SK-N-SH (cell line): Measurements from ENCODE around the gene ENKUR. TPM values are rescaled to one million over a fixed set of nuclear protein-coding genes. Genes with fewer than 3 reads are reported as not detected.

ENCODE experiments used
- CTCF ChIA-PET: fragments of 300-600, 350-600 bp; formaldehyde crosslinking; extraction: SDS; loops from one replicate; lab custom pipeline; 2021; lab: Yijun Ruan, JAX
- POLR2A ChIA-PET: fragments of 350-600 bp; sonication (Branson Sonifier 250); formaldehyde crosslinking; extraction: SDS; loops from one replicate; lab custom pipeline; 2020; ENCODE audit warnings: antibody characterized with exemption, inconsistent platforms; lab: Yijun Ruan, JAX
- DNase-seq: peaks from one replicate; pipeline ENCODE4 v3.0.0; 2012
- H2AFZ ChIP-seq: fragments of 200-600 bp; sonication (generic); 2 replicates; pipeline ENCODE4 v1.8.1; 2016; ENCODE audit warnings: antibody characterized with exemption, mild to moderate bottlenecking, low read depth
- H3F3A ChIP-seq: fragments of 200-600 bp; sonication (generic); replicated peaks from 2 replicates; pipeline ENCODE3; 2016; ENCODE audit warnings: antibody characterized with exemption, mild to moderate bottlenecking; ENCODE audit not compliant: insufficient read depth
- H3K27ac ChIP-seq, 2 experiments: fragments of 200-500 bp in 1 of 2; fragments of 200-600 bp in 1 of 2; sonication (Bioruptor generic) in 1 of 2; sonication (generic), shearing (Covaris generic) in 1 of 2; 2 replicates each; pipeline versions ENCODE4 v1.5.1 to v1.6.1; 2014 to 2016; ENCODE audit warnings: low read depth in 2 of 2, inconsistent platforms in 1 of 2, low read length in 1 of 2, mild to moderate bottlenecking in 1 of 2, mixed read lengths in 1 of 2
- H3K27me3 ChIP-seq: fragments of 200-600 bp; sonication (generic), shearing (Covaris generic); 2 replicates; pipeline ENCODE4 v1.6.1; 2016; ENCODE audit warnings: mixed run types; ENCODE audit not compliant: insufficient read depth
- H3K36me3 ChIP-seq, 2 experiments: fragments of 200-500 bp in 1 of 2; fragments of 200-600 bp in 1 of 2; sonication (Bioruptor generic) in 1 of 2; sonication (generic) in 1 of 2; replicated peaks in 1 of 2; 2 replicates each; pipeline versions ENCODE3 to v1.5.1; 2014 to 2016; ENCODE audit warnings: low read length in 1 of 2, mild to moderate bottlenecking in 1 of 2; ENCODE audit not compliant: insufficient read depth in 2 of 2, control insufficient read depth in 1 of 2
- H3K4me1 ChIP-seq, 2 experiments: fragments of 200-500 bp in 1 of 2; fragments of 200-600 bp in 1 of 2; sonication (Bioruptor generic) in 1 of 2; sonication (generic), shearing (Covaris generic) in 1 of 2; 2 replicates each; pipeline versions ENCODE4 v1.5.1 to v1.6.1; 2014 to 2016; ENCODE audit warnings: low read depth in 1 of 2, low read length in 1 of 2, mixed run types in 1 of 2; ENCODE audit not compliant: insufficient read depth in 2 of 2, control insufficient read depth in 1 of 2
- H3K4me2 ChIP-seq: fragments of 200-600 bp; sonication (generic), shearing (Covaris generic); 2 replicates; pipeline ENCODE4 v1.6.1; 2017; ENCODE audit warnings: mixed run types
- H3K4me3 ChIP-seq, 2 experiments: fragments of 200-500 bp in 1 of 2; fragments of 200-600 bp in 1 of 2; sonication (Bioruptor generic) in 1 of 2; sonication (generic), shearing (Covaris generic) in 1 of 2; 2 replicates each; pipeline versions ENCODE4 v1.5.1 to v1.8.1; 2014 to 2016; ENCODE audit warnings: low read depth in 2 of 2, inconsistent platforms in 1 of 2, low read length in 1 of 2, mild to moderate bottlenecking in 1 of 2, mixed read lengths in 1 of 2, moderate library complexity in 1 of 2
- H3K79me2 ChIP-seq: fragments of 200-600 bp; sonication (generic); 2 replicates; pipeline ENCODE4 v1.8.1; 2017; ENCODE audit warnings: mild to moderate bottlenecking; ENCODE audit not compliant: insufficient read depth
- H3K9ac ChIP-seq: fragments of 200-600 bp; sonication (generic); 2 replicates; pipeline ENCODE4 v1.6.1; 2017; ENCODE audit warnings: mixed run types
- H3K9me2 ChIP-seq: fragments of 200-600 bp; sonication (generic); 2 replicates; pipeline ENCODE4 v1.6.1; 2017; ENCODE audit warnings: mixed run types
- H3K9me3 ChIP-seq: fragments of 200-600 bp; sonication (generic); 2 replicates; pipeline ENCODE4 v1.6.1; 2017; ENCODE audit warnings: mixed run types, mild to moderate bottlenecking, moderate library complexity
- H4K20me1 ChIP-seq: fragments of 200-600 bp; sonication (generic); 2 replicates; pipeline ENCODE4 v1.6.1; 2017; ENCODE audit warnings: mild to moderate bottlenecking, mixed run types; ENCODE audit not compliant: insufficient read depth
- CTCF ChIP-seq: fragments of 200-600 bp; sonication (generic); IDR thresholded peaks from 2 replicates; pipeline ENCODE4 v1.6.1; 2017; ENCODE audit warnings: antibody characterized with exemption, mild to moderate bottlenecking, moderate library complexity
- EP300 ChIP-seq, 2 experiments: IDR thresholded peaks; 2 replicates each; pipeline versions ENCODE4 v1.4.0 to v1.6.1; 2012; ENCODE audit warnings: borderline replicate concordance in 1 of 2, low read depth in 1 of 2, low read length in 1 of 2
- EZH2phosphoT487 ChIP-seq: fragments of 200-600 bp; sonication (generic); IDR thresholded peaks from 2 replicates; pipeline ENCODE4 v1.6.1; 2017; ENCODE audit warnings: low read depth, mixed run types, mild to moderate bottlenecking, antibody characterized with exemption, moderate library complexity, borderline replicate concordance
- FOSL2 ChIP-seq: IDR thresholded peaks from 2 replicates; pipeline ENCODE4 v1.4.0; 2012; ENCODE audit warnings: low read depth, mild to moderate bottlenecking, moderate library complexity, borderline replicate concordance
- FOXJ3 ChIP-seq: sonication (generic); formaldehyde crosslinking; IDR thresholded peaks from 2 replicates; pipeline ENCODE4 v1.5.1; 2020; ENCODE audit warnings: mild to moderate bottlenecking, missing genetic modification reagents
- FOXM1 ChIP-seq: IDR thresholded peaks from 2 replicates; pipeline ENCODE4 v1.4.0; 2012; ENCODE audit warnings: low read depth, mild to moderate bottlenecking
- GABPA ChIP-seq: IDR thresholded peaks from 2 replicates; pipeline ENCODE4 v1.4.0; 2012; ENCODE audit warnings: low read depth, mild to moderate bottlenecking
- GATA2 ChIP-seq: sonication (generic); formaldehyde crosslinking; IDR thresholded peaks from 2 replicates; pipeline ENCODE4 v1.5.0; 2020; ENCODE audit warnings: mild to moderate bottlenecking, missing genetic modification reagents
- MEF2A ChIP-seq: IDR thresholded peaks from 2 replicates; pipeline ENCODE4 v1.4.0; 2012; ENCODE audit warnings: low read depth, borderline replicate concordance
- MXI1 ChIP-seq: IDR thresholded peaks from 2 replicates; pipeline ENCODE4 v1.6.1; 2012; ENCODE audit warnings: mild to moderate bottlenecking, low read depth, low read length, improper control_type of control experiment
- POLR2AphosphoS5 ChIP-seq: IDR thresholded peaks from 2 replicates; pipeline ENCODE4 v1.6.1; 2012; ENCODE audit warnings: low read depth, low read length
- RAD21 ChIP-seq: IDR thresholded peaks from 2 replicates; pipeline ENCODE4 v1.6.1; 2012; ENCODE audit warnings: mild to moderate bottlenecking, low read length
- RCOR1 ChIP-seq: fragments of 150-350 bp; IDR thresholded peaks from 2 replicates; pipeline ENCODE4 v1.6.1; 2017; ENCODE audit warnings: antibody characterized with exemption, low read length
- RXRA ChIP-seq: IDR thresholded peaks from 2 replicates; pipeline ENCODE4 v1.4.0; 2012; ENCODE audit warnings: low read depth, mild to moderate bottlenecking, borderline replicate concordance
- TAF1 ChIP-seq: IDR thresholded peaks from 2 replicates; pipeline ENCODE4 v1.6.1; 2012; ENCODE audit warnings: low read depth, mild to moderate bottlenecking, low read length, moderate library complexity, borderline replicate concordance
- TCF12 ChIP-seq: IDR thresholded peaks from 2 replicates; pipeline ENCODE4 v1.4.0; 2012
- TEAD4 ChIP-seq: IDR thresholded peaks from 2 replicates; pipeline ENCODE4 v1.4.0; 2012; ENCODE audit warnings: mild to moderate bottlenecking, borderline replicate concordance; ENCODE audit not compliant: insufficient read depth
- USF1 ChIP-seq: IDR thresholded peaks from 2 replicates; pipeline ENCODE4 v1.4.0; 2012; ENCODE audit warnings: low read depth, borderline replicate concordance
- USF2 ChIP-seq: fragments of 150-350 bp; IDR thresholded peaks from 2 replicates; pipeline ENCODE4 v1.6.1; 2017; ENCODE audit warnings: antibody characterized with exemption, low read length, low read depth, borderline replicate concordance
- WGBS: methylation state at CpG from one replicate; pipeline ENCODE4 v1.1.6; 2017; ENCODE audit warnings: low lambda C conversion rate; 5-methylcytosine and 5-hydroxymethylcytosine counted together
- polyA plus RNA-seq, 3 experiments: library from polyadenylated mRNA; depleted of rRNA; stranded (reverse); fragments of >200 nt; gene quantifications; 2 replicates each; pipeline ENCODE4 v1.2.3, GENCODE V29; 2012
- TF ChIP-seq, protein P1 (sequence below): fragments of 150-350 bp; IDR thresholded peaks from 2 replicates; pipeline ENCODE4 v1.6.1; 2016; ENCODE audit warnings: mild to moderate bottlenecking, low read depth, low read length

Gene ENKUR
- polyA plus RNA-seq, 1 of the 3 experiments (the other 2 are of a cell fraction), result 0.13 TPM

DNA sequence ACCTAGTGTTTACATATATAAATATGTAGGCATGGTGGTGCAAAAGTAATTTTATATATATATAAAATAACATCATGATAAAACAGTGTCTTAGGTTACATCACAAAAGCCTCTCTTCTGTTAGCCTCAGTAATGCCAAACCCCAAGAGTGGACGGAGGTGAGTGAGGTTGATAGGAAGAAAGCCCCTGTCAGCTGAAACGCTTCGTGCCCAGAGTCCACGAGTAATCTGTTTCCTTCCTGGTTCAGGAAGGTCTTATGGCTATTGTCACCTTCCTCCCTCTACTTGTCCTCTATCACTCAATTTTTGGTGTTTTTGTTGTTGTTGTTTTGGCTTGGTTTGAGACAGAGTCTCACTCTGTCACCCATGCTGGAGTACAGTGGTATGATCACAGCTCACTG is 41.9 kb upstream of the ENKUR start:
- no peak overlapping the region for H3K4me3 ChIP-seq
- H3K9ac ChIP-seq, result no peak overlapping the region
- no peak overlapping the region for H3K27ac ChIP-seq
- WGBS, result 90% methylated on average over 4 of the region's 4 CpGs
- TF ChIP-seq, protein P1, sequence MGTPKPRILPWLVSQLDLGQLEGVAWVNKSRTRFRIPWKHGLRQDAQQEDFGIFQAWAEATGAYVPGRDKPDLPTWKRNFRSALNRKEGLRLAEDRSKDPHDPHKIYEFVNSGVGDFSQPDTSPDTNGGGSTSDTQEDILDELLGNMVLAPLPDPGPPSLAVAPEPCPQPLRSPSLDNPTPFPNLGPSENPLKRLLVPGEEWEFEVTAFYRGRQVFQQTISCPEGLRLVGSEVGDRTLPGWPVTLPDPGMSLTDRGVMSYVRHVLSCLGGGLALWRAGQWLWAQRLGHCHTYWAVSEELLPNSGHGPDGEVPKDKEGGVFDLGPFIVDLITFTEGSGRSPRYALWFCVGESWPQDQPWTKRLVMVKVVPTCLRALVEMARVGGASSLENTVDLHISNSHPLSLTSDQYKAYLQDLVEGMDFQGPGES, result no peak
- TF ChIP-seq FOXJ3 (CRISPR knock-in tag) (no peak), TEAD4 (no peak)
- no peak overlapping the region for H3K4me2 ChIP-seq
- POLR2A ChIA-PET, result no interaction called here
- H3K79me2 ChIP-seq, result no peaks in the 10 kb centered on the region
- H3K4me1 ChIP-seq, result no peaks in the 10 kb centered on the region; a peak in 1 of 4 replicates
- H3K36me3 ChIP-seq, result no peaks in the 10 kb centered on the region
- no peaks in the 10 kb centered on the region for H4K20me1 ChIP-seq
- no peaks in the 10 kb centered on the region for H3K9me2 ChIP-seq
- H3K9me3 ChIP-seq, result no peaks in the 10 kb centered on the region
- H2AFZ ChIP-seq, result no peak overlapping the region
- H3F3A ChIP-seq, result no peaks in the 10 kb centered on the region
- no peaks in the 10 kb centered on the region for H3K27me3 ChIP-seq
- DNase-seq, result no peak
- CTCF ChIA-PET, result interaction anchor here (3.0 kb wide), 1 partner anchor 23 kb away, joined by 12 read pairs; no protein-coding TSS in a partner anchor

DNA sequence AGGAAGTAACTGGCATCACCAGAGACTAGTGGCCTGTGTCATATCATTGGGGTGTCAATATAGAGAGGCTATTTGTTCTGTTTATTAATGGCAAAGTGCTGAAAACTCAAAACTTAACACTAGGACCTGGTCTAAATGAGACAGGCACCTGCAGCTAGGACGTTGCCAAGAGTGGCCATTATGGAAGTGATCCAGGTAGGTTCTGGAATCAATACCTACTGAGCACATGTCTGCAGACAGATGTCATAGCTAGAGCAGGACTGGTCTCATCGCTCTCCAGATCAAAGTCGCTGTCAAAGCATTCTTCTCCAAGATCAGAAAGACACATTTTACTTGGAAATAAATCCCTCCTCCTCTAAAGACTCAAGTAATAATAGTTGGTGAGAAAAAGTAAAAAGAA is 40.8 kb upstream of the ENKUR start:
- 46% methylated on average over 3 of the region's 3 CpGs for WGBS
- ChIA-PET POLR2A (no interaction called here), CTCF (interaction anchor here (3.0 kb wide), 1 partner anchor 24 kb away, joined by 12 read pairs; no protein-coding TSS in a partner anchor)
- H3K4me1 ChIP-seq, result no peaks in the 10 kb centered on the region
- H3K9me3 ChIP-seq, result no peaks in the 10 kb centered on the region
- H3K27ac ChIP-seq, result no peak overlapping the region
- no peaks in the 10 kb centered on the region for H3K9me2 ChIP-seq
- no peak overlapping the region for H3K9ac ChIP-seq
- no peak for DNase-seq
- no peak overlapping the region for H3K4me2 ChIP-seq
- TF ChIP-seq GATA2, result no peak
- no peak for TF ChIP-seq EP300 (IDR thresholded peaks at IDR 0.05; ENCODE audit: borderline replicate concordance in 1 of 2, low read depth in 1 of 2, low read length in 1 of 2)
- TF ChIP-seq GABPA, result no peak
- no peak for TF ChIP-seq FOXM1
- TF ChIP-seq TCF12, result no peak
- no peak for TF ChIP-seq TAF1
- TF ChIP-seq USF2, result no peak
- TF ChIP-seq RCOR1, result no peak
- TF ChIP-seq FOSL2, result no peak
- no peak for TF ChIP-seq CTCF
- no peak for TF ChIP-seq POLR2AphosphoS5
- TF ChIP-seq USF1, result no peak
- TF ChIP-seq MXI1, result no peak
- no peak for TF ChIP-seq TEAD4
- TF ChIP-seq RXRA, result no peak
- TF ChIP-seq MEF2A, result no peak
- no peak for TF ChIP-seq EZH2phosphoT487
- TF ChIP-seq RAD21, result no peak
- no peak overlapping the region for H3K4me3 ChIP-seq
- no peaks in the 10 kb centered on the region for H4K20me1 ChIP-seq
- no peaks in the 10 kb centered on the region for H3K36me3 ChIP-seq
- no peak overlapping the region for H2AFZ ChIP-seq
- H3F3A ChIP-seq, result no peaks in the 10 kb centered on the region
- H3K79me2 ChIP-seq, result no peaks in the 10 kb centered on the region
- H3K27me3 ChIP-seq, result no peaks in the 10 kb centered on the region
